Measurements from ENCODE around the gene SF3A1. TPM values are rescaled to one million over a fixed set of nuclear protein-coding genes. Genes with fewer than 3 reads are reported as not detected.

The SF3A1 gene
- total and polyA plus RNA-seq, 2 donors (not counting 1 experiment from before 2014, with no cell fraction given) = 17.0 to 22.9 TPM

DNA sequence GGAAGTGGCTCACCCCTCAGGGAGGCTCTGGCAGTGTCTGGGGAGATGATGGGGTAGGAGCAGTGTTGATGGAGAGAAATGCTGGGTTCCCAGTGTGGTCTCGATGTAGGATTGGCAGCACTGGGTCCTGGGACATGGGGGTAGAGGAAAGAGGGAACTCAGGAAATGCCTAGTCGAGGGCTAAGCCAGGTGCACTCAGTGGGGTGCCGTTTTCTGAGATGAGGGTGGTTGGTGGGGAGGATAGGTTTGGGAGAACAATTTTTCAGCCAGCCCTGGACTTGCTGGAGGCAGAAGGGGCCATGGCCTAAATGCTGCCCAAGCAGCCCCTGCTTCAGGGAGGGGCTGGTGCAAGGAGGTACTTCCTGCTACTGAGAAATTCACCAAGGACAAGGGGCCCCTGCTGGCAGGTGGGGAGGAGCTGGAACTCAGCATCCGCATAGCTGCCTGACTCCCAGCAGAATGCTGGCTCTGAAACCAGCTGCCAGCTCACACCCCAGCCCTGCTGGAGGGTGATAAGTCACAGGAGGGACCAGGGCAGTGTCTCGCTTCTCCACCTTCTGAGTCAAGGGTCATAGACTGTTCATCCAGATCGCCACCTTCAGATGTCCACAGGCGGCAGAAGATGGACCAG is 6.1 kb upstream of the SF3A1 start:
- Histone ChIP-seq H3K4me1 (ENCODE audit: control insufficient read depth, extremely low read depth, insufficient read depth, low read length) (no peaks in the 10 kb centered on the region), H3K36me3 (ENCODE audit: control insufficient read depth, insufficient read depth, low read length) (no peaks in the 10 kb centered on the region), H2AFZ (ENCODE audit: low read length) (no peak overlapping the region), H3K79me2 (ENCODE audit: control insufficient read depth, insufficient read depth, low read length) (no peaks in the 10 kb centered on the region), H4K20me1 (ENCODE audit: control insufficient read depth, extremely low read depth, insufficient read depth, low read length) (no peaks in the 10 kb centered on the region), H3K9ac (ENCODE audit: insufficient read depth, low read length) (no peak overlapping the region), H3K27ac (ENCODE audit: insufficient read depth, low read length) (no peak overlapping the region), H3K27me3 (ENCODE audit: control insufficient read depth, insufficient read depth, low read length) (no peaks in the 10 kb centered on the region), H3K4me2 (ENCODE audit: extremely low read depth, insufficient read depth, low read length) (no peak overlapping the region), H3K9me3 (ENCODE audit: control insufficient read depth, insufficient read depth, low read depth, low read length) (no peaks in the 10 kb centered on the region), H3K4me3 (replicated peaks in 1 of 4; ENCODE audit: control extremely low read depth in 1 of 4, insufficient read depth in 1 of 4, low read depth in 3 of 4, low read length in 4 of 4) (no peak overlapping the region)
- no peak for DNase-seq (ENCODE audit: low read depth in 2 of 2)
- TF ChIP-seq, protein P1, sequence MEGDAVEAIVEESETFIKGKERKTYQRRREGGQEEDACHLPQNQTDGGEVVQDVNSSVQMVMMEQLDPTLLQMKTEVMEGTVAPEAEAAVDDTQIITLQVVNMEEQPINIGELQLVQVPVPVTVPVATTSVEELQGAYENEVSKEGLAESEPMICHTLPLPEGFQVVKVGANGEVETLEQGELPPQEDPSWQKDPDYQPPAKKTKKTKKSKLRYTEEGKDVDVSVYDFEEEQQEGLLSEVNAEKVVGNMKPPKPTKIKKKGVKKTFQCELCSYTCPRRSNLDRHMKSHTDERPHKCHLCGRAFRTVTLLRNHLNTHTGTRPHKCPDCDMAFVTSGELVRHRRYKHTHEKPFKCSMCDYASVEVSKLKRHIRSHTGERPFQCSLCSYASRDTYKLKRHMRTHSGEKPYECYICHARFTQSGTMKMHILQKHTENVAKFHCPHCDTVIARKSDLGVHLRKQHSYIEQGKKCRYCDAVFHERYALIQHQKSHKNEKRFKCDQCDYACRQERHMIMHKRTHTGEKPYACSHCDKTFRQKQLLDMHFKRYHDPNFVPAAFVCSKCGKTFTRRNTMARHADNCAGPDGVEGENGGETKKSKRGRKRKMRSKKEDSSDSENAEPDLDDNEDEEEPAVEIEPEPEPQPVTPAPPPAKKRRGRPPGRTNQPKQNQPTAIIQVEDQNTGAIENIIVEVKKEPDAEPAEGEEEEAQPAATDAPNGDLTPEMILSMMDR (conservative IDR thresholded peaks at IDR 0.05 in 1 of 2, IDR thresholded peaks at IDR 0.05 in 1 of 2; ENCODE audit: low read depth in 1 of 2, low read length in 2 of 2) = no peak
- TF ChIP-seq EZH2 (IDR thresholded peaks at IDR 0.05; ENCODE audit: low read length, missing control alignments) = no peak

DNA sequence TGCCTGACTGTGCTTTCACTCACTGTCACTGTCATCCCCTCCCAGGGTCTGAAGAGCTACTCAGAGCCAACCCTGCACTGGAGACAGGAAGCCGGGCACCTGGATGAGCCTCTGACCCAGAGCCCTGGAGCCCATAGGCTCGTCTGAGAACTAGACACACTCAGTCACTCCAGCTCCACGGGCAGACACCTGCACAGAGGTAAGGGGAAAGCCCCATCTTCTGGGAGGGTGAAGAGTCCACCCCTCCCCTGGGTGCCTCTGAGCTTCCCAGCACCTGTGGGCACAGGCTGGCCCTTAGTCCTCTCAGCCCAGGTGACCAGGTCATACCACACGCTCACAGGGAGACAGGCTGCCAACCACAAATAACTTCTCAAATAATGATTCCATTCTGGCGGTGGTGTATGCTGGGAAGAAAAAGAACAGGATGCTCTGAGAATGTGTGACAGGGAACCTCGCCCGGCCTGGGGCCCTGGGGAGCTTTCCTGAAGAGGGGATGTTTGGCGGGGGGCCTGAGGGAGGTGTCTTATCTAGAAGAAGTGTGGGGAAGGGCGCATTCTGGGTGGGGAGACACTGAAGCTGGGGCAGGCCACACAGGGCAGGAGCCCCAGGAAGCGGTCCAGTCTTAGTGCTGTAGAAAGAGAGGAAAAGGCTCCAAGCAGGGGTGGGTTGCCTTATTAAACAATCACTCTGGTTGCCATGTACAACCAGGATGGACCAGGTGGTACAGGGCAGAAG is 5.4 kb upstream of the SF3A1 start:
- H3K27ac ChIP-seq (ENCODE audit: insufficient read depth, low read length) = no peak overlapping the region
- no peaks in the 10 kb centered on the region for H3K27me3 ChIP-seq (ENCODE audit: control insufficient read depth, insufficient read depth, low read length)
- no peak overlapping the region for H3K9ac ChIP-seq (ENCODE audit: insufficient read depth, low read length)
- DNase-seq (ENCODE audit: low read depth in 2 of 2) = no peak
- no peaks in the 10 kb centered on the region for H3K9me3 ChIP-seq (ENCODE audit: control insufficient read depth, insufficient read depth, low read depth, low read length)
- no peaks in the 10 kb centered on the region for H3K36me3 ChIP-seq (ENCODE audit: control insufficient read depth, insufficient read depth, low read length)
- TF ChIP-seq, protein P1 (conservative IDR thresholded peaks at IDR 0.05 in 1 of 2, IDR thresholded peaks at IDR 0.05 in 1 of 2; ENCODE audit: low read depth in 1 of 2, low read length in 2 of 2) = no peak
- no peak for TF ChIP-seq EZH2 (IDR thresholded peaks at IDR 0.05; ENCODE audit: low read length, missing control alignments)
- H3K79me2 ChIP-seq (ENCODE audit: control insufficient read depth, insufficient read depth, low read length) = no peaks in the 10 kb centered on the region
- no peak overlapping the region for H3K4me2 ChIP-seq (ENCODE audit: extremely low read depth, insufficient read depth, low read length)
- H3K4me3 ChIP-seq (replicated peaks in 1 of 4; ENCODE audit: control extremely low read depth in 1 of 4, insufficient read depth in 1 of 4, low read depth in 3 of 4, low read length in 4 of 4) = no peak overlapping the region
- H2AFZ ChIP-seq (ENCODE audit: low read length) = no peak overlapping the region
- H4K20me1 ChIP-seq (ENCODE audit: control insufficient read depth, extremely low read depth, insufficient read depth, low read length) = no peaks in the 10 kb centered on the region
- no peaks in the 10 kb centered on the region for H3K4me1 ChIP-seq (ENCODE audit: control insufficient read depth, extremely low read depth, insufficient read depth, low read length)

DNA sequence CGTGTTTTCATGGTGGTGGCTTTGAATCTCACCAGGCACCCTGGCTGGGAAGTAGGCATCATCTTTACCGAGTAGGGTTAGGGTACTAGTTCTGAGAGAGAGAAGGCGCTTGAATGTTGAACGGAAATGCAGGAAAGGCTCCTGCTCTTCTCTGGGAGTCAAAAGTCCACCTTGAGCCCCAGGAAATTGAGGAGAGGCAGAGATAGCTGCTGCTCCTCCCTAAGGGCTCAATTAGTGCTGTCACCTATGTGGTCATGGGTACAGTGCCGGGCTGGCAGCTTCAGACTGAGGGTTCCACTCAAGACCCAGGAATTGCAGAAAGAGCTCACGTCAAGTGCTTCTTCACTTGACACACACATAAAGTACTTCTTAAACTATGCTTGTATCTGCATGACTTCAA is 1.8 kb upstream of the SF3A1 start:
- no peak overlapping the region for H3K4me2 ChIP-seq (ENCODE audit: extremely low read depth, insufficient read depth, low read length)
- no peak overlapping the region for H3K9ac ChIP-seq (ENCODE audit: insufficient read depth, low read length)
- H3K36me3 ChIP-seq (ENCODE audit: control insufficient read depth, insufficient read depth, low read length) = peaks cover 3% of the 10 kb centered on the region
- no peaks in the 10 kb centered on the region for H4K20me1 ChIP-seq (ENCODE audit: control insufficient read depth, extremely low read depth, insufficient read depth, low read length)
- no peaks in the 10 kb centered on the region for H3K9me3 ChIP-seq (ENCODE audit: control insufficient read depth, insufficient read depth, low read depth, low read length)
- H3K27ac ChIP-seq (ENCODE audit: insufficient read depth, low read length) = no peak overlapping the region
- H3K4me3 ChIP-seq (replicated peaks in 1 of 4; ENCODE audit: control extremely low read depth in 1 of 4, insufficient read depth in 1 of 4, low read depth in 3 of 4, low read length in 4 of 4) = no peak overlapping the region
- peaks cover 29% of the 10 kb centered on the region for H3K79me2 ChIP-seq (ENCODE audit: control insufficient read depth, insufficient read depth, low read length)
- no peak for DNase-seq (ENCODE audit: low read depth in 2 of 2)
- H3K27me3 ChIP-seq (ENCODE audit: control insufficient read depth, insufficient read depth, low read length) = no peaks in the 10 kb centered on the region
- no peaks in the 10 kb centered on the region for H3K4me1 ChIP-seq (ENCODE audit: control insufficient read depth, extremely low read depth, insufficient read depth, low read length)
- TF ChIP-seq, protein P1 (conservative IDR thresholded peaks at IDR 0.05 in 1 of 2, IDR thresholded peaks at IDR 0.05 in 1 of 2; ENCODE audit: low read depth in 1 of 2, low read length in 2 of 2) = no peak
- TF ChIP-seq EZH2 (IDR thresholded peaks at IDR 0.05; ENCODE audit: low read length, missing control alignments) = no peak
- H2AFZ ChIP-seq (ENCODE audit: low read length) = no peak overlapping the region

Measured in fibroblast of lung (primary cell).